Measurements from ENCODE around the gene BAMBI.

DNA sequence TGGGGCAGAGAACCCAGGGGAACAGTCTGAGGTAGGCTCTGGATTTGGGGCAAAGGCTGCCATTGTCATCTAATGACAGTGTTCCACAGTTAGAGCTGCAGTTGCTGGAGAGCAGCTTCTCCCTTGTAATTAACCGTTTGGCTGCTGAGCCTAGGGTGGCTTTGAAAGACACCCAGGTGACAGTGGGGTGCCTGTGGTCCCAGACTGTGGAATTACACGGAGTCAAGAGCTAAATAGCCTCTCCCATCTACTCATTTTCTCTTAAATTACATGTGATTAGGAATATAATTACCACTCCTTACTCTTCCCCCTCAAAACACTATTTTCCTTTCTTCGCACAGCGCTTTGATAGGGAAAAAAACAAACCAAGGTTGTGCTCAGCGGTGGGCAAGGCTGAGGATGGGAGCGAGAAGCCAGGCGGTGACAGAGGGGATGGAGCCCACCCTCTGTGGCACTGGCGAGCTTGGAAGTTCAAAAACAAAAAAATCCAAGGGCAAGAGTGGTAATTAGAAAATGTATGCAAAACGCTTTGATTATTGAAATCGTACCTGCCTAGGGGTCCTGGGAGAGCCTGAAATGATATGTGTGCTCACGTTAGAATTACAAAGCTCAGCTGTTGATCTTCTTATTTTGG, 44.1 kb downstream of the BAMBI start:
- TF ChIP-seq SRF (IDR thresholded peaks at IDR 0.05; ENCODE audit: low read depth, low read length) (no peak), YY1 (IDR thresholded peaks at IDR 0.05; ENCODE audit: low read depth, low read length) (no peak), EZH2 (IDR thresholded peaks at IDR 0.05; ENCODE audit: low read depth, low read length, severe bottlenecking) (peak; percentile 21)
- TF ChIP-seq, protein P1, sequence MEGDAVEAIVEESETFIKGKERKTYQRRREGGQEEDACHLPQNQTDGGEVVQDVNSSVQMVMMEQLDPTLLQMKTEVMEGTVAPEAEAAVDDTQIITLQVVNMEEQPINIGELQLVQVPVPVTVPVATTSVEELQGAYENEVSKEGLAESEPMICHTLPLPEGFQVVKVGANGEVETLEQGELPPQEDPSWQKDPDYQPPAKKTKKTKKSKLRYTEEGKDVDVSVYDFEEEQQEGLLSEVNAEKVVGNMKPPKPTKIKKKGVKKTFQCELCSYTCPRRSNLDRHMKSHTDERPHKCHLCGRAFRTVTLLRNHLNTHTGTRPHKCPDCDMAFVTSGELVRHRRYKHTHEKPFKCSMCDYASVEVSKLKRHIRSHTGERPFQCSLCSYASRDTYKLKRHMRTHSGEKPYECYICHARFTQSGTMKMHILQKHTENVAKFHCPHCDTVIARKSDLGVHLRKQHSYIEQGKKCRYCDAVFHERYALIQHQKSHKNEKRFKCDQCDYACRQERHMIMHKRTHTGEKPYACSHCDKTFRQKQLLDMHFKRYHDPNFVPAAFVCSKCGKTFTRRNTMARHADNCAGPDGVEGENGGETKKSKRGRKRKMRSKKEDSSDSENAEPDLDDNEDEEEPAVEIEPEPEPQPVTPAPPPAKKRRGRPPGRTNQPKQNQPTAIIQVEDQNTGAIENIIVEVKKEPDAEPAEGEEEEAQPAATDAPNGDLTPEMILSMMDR (IDR thresholded peaks at IDR 0.05; ENCODE audit: control extremely low read depth in 1 of 3, insufficient read depth in 1 of 3, low read depth in 1 of 3, low read length in 3 of 3), result no peak

Measured in H1 (cell line).